HL-60/S4 (cell line): ENCODE results near the gene GCNT2.
"Not testable (repeated sequence)": the region's sequence is repeated elsewhere in the genome, so short reads cannot be mapped to it uniquely, and the experiment has no call there.

Experiments
- in situ Hi-C: fragments of 300-500 bp; cut with MboI; formaldehyde crosslinking; loops from 2 replicates; pipeline ENCODE4 v1.14.3; 2022; ENCODE audit warnings: low sequenced_read_pairs

The GCNT2 gene

DNA sequence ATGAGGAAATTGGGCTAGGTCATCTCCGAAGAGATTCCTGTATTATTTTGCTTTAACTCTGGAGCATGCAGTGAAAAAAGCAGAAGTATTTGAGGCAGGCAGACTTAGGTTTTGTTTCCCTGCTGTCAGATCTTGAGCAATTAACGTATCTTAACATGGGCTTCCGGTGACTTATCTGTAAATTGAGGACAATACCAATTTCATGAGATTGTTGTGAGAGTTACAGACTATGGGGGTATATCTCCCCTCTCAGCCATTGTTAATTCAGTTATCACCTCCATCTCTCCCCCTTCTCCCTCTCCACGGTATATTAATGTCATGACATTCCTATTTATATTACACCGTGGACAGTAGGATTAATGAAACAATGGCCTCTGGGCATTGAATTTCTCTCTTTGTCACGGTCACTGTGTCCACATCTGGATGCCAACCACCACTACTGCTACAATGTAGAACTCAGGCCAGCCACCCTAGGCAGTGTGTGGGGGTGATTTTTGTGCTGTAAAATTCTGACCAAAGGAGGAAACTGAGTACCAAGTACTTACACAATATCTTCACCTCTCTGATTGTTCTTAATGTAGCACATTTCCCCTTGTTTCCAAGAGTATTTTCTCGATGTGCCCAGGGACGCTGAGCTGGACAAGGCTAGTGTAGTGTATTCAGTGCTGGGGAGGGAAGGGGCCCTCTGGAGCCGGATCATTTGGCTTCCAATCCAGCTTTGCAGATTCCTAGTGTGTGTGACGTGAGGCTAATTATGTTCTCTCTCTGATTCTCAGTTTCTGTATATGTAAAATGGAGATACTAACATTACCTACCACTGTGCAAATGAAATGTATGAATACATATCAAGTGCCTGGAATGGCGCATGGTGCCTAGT, 77.2 kb downstream of the GCNT2 start:
- in situ Hi-C loops: no loop called here

GRCh38 chr6:10599046-10599445, 77.9 kb downstream of the GCNT2 start:
- in situ Hi-C loops: no loop called here

DNA sequence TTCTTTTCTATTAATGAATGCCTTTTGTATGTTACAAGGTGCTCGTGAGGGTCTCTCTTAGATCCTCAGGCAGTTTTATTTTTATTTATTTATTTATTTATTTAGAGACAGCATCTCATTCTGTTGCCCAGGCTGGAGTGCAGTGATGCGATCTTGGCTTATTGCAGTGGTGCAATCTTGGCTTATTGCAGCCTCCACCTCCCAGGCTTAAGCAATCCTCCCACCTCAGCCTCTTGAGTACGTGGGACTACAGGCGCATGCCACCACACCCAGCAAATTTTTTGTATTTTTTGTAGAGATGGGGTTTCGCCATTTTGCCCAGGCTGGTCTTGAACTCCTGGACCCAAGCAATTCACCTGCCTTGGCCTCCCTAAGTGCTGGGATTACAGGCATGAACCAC, 79.5 kb downstream of the GCNT2 start:
- in situ Hi-C loops: not testable (repeated sequence)

- in situ Hi-C loops: no loop called here
Measured at GRCh38 chr6:10603219-10603618, 82.1 kb downstream of the GCNT2 start.

DNA sequence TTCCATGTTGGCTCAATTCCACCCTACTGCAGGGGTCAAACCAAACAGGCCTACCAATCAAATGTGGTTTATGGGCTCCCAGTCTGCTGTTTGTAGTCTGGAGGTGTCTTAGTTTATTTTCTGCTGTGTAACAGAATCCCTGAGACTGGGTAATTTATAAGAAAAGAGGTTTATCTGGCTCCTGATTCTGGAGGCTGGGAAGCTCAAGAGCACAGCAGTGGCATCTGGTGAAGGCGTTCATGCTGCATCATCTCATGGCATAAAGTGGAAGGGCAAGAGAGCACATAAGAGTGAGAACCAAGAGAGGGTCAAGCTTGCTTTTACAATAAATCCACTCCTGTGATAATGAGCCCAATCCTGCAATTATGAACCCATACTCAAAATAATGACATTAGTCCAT, 87.9 kb downstream of the GCNT2 start:
- in situ Hi-C loops: no loop called here

DNA sequence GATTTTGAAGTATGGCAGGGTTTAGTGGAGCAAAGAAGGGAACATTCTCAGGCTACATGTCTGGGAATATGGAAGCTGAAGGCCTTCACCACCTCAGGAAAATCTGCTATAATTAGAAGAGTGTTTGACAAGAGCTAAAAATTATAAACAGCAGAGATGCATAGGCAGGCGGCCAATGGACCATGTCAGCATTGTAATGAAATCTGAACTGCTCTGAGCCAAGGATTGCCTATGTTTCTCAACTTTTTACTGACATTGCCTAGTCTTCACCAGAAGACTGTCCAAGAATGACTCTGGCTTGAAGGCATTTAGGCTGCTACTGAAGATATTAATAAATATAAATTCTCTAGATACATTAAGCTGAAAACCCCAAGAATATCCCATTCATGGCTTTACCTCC, 89.1 kb downstream of the GCNT2 start:
- in situ Hi-C loops: no loop called here

GRCh38 chr6:10612161-10612560, 91.0 kb downstream of the GCNT2 start:
- in situ Hi-C loops: no loop called here

GRCh38 chr6:10613077-10613476, 91.9 kb downstream of the GCNT2 start:
- in situ Hi-C loops: no loop called here

DNA sequence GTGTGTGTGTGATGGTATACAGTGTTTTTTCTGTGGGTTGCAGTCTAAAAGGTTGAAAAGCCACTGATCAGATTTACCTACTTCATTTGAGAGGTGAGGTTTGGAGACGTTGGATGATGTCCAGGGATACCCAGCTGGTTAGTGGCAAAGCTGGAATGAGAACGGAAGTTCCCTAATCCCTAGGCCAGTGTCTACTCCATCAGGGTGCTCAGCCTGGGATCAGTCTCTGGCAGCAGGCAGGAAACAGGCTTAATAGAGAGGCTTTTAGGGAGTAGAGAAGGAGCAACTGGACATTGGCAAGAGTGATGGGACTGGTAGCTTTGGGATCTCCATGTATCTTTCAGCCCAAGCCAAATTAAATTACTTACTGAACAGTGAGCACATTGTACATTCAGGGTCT, 92.6 kb downstream of the GCNT2 start:
- in situ Hi-C loops: no loop called here

DNA sequence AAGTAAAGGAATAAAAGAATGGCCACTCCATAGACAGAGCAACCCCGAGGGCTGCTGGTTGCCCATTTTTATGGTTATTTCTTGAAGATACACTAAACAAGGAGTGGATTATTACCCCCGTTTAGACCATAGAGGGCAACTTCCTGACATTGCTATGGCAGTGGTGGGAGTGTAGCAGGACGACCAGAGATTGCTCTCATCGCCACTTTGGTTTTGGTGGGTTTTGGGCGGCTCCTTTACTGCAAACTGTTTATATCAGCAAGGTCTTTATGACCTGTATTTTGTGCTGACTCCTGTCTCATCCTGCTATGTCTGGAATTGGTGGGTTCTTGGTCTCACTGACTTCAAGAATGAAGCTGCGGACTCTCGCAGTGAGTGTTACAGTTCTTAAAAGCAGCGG, 94.5 kb downstream of the GCNT2 start:
- in situ Hi-C loops: no loop called here

DNA sequence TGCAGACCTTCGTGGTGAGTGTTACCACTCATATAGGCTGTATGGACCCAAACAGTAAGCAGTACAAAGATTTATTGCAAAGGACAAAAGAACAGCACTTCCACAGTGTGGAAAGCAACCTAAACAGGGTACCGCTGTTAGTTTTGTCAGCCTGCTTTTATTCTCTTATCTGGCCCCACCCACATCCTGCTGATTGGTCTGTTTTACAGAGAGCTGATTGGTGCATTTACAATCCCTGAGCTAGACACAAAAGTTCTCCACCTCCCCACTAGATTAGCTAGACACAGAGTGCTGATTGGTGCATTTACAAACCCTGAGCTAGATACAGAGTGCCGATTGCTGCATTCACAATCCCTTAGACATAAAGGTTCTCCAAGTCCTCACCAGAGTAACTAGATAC, 95.1 kb downstream of the GCNT2 start:
- in situ Hi-C loops: not testable (repeated sequence)

GRCh38 chr6:10617008-10617696, 96.0 kb downstream of the GCNT2 start:
- in situ Hi-C loops: no loop called here

- in situ Hi-C loops: no loop called here
Measured at GRCh38 chr6:10618409-10618808, 97.3 kb downstream of the GCNT2 start.

- in situ Hi-C loops: no loop called here
Measured at GRCh38 chr6:10621213-10621612, 100.1 kb downstream of the GCNT2 start.

DNA sequence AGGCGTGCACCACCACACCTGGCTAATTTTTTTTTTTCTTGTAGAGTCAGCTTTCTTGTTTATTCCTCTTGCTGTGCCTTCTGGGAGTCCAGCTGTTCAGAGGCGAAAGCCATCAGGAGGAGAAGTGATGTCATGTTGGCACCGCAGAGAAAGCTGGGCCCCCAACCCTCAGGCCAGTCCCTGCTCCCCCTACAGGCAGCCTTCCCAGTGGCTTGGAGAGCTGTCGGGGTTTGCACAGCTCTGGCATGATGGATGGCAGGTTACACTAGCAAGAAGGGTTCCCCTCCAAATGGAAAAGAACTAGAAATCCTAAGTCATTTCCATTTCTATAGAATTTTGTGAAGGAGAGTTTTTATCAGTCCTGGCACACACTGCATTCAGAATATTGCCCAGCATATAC, 100.7 kb downstream of the GCNT2 start:
- in situ Hi-C loops: no loop called here

- in situ Hi-C loops: no loop called here
Measured at GRCh38 chr6:10624836-10625235, 103.7 kb downstream of the GCNT2 start.

GRCh38 chr6:10626154-10626741, 105.1 kb downstream of the GCNT2 start:
- in situ Hi-C loops: no loop called here

DNA sequence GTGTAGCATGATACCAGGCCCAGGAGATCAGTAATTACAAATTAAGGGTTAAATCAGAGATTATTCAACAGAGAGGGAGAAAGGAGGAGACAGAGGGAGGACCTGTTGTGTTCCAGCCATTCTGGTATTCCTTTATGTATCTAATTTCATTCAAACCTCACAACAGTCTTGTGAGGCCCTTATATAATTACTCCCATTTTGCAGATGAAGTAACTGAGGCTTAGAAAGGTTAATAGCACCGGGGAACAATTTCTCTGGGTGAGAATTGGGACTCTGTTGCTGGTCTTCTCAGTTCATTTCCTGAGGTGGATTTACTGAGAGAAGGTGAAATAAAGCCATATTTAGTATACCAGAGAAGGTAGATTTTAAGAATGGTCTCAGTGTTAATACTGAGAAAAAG, 106.6 kb downstream of the GCNT2 start:
- in situ Hi-C loops: no loop called here

- in situ Hi-C loops: no loop called here
Measured at GRCh38 chr6:10630178-10630577, 109.0 kb downstream of the GCNT2 start.

- in situ Hi-C loops: no loop called here
Measured at GRCh38 chr6:10633216-10633615, 112.1 kb downstream of the GCNT2 start.

DNA sequence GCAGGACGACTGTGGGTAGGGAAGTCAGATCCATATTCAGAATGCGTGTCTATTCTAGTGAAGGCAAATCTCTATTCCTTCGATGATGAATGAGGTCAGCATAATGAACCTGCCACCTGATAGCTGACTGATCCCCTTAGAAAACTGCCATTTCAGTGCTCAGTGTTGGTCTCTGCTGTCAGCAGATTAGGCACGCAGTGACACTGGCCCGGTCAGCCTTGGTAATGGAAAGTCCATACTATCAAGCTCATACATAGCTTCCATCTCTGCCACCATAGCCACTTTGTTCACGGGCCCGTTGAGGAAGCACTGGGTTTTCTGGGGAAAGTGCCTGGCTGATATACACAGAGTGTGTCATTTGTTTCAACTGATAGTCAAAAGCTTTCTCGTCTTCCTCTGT, 119.3 kb downstream of the GCNT2 start:
- in situ Hi-C loops: no loop called here

GRCh38 chr6:10641528-10641927, 120.4 kb downstream of the GCNT2 start:
- in situ Hi-C loops: no loop called here
